ENCODE data around the gene ARHGEF17.

The ARHGEF17 gene

GRCh38 chr11:73402834-73403185, 94.7 kb downstream of the ARHGEF17 start:
- TF ChIP-seq CTCF (IDR thresholded peaks at IDR 0.05; ENCODE audit: low read length, missing control alignments): peak; percentile 31
- peak; percentile 29 for DNase-seq (ENCODE audit: low read depth)
- H3K4me3 ChIP-seq (replicated peaks; ENCODE audit: low read depth, low read length): no peak overlapping the region

GRCh38 chr11:73403541-73403940, 95.5 kb downstream of the ARHGEF17 start:
- TF ChIP-seq CTCF (IDR thresholded peaks at IDR 0.05; ENCODE audit: low read length, missing control alignments): no peak

GRCh38 chr11:73404048-73404447, 96.0 kb downstream of the ARHGEF17 start:
- peak; percentile 85 for TF ChIP-seq CTCF (IDR thresholded peaks at IDR 0.05; ENCODE audit: low read length, missing control alignments)
- peak; percentile 72 for DNase-seq (ENCODE audit: low read depth)

More at GRCh38 chr11:73403541-73403940, 95.5 kb downstream of the ARHGEF17 start:
- DNase-seq (ENCODE audit: low read depth): no peak
- no peak overlapping the region for H3K4me3 ChIP-seq (replicated peaks; ENCODE audit: low read depth, low read length)

GRCh38 chr11:73404506-73405145, 96.5 kb downstream of the ARHGEF17 start:
- TF ChIP-seq CTCF (IDR thresholded peaks at IDR 0.05; ENCODE audit: low read length, missing control alignments): no peak
- no peak for DNase-seq (ENCODE audit: low read depth)
- H3K4me3 ChIP-seq (replicated peaks; ENCODE audit: low read depth, low read length): no peak overlapping the region

More at GRCh38 chr11:73404048-73404447, 96.0 kb downstream of the ARHGEF17 start:
- no peak overlapping the region for H3K4me3 ChIP-seq (replicated peaks; ENCODE audit: low read depth, low read length)

GRCh38 chr11:73405146-73405510, 97.1 kb downstream of the ARHGEF17 start:
- TF ChIP-seq CTCF (IDR thresholded peaks at IDR 0.05; ENCODE audit: low read length, missing control alignments): no peak
- no peak for DNase-seq (ENCODE audit: low read depth)
- H3K4me3 ChIP-seq (replicated peaks; ENCODE audit: low read depth, low read length): no peak overlapping the region

- TF ChIP-seq CTCF (IDR thresholded peaks at IDR 0.05; ENCODE audit: low read length, missing control alignments): no peak
- no peak overlapping the region for H3K4me3 ChIP-seq (replicated peaks; ENCODE audit: low read depth, low read length)
- DNase-seq (ENCODE audit: low read depth): no peak
These were observed 98.1 kb downstream of the ARHGEF17 start for GRCh38 chr11:73406131-73406530.

GRCh38 chr11:73406619-73407018, 98.5 kb downstream of the ARHGEF17 start:
- no peak for DNase-seq (ENCODE audit: low read depth)
- no peak for TF ChIP-seq CTCF (IDR thresholded peaks at IDR 0.05; ENCODE audit: low read length, missing control alignments)
- no peak overlapping the region for H3K4me3 ChIP-seq (replicated peaks; ENCODE audit: low read depth, low read length)
